Cerebellar cortex (tissue), 1 donor: ENCODE results near the gene TRMT2A.

Source experiments
- DNase-seq: peaks from one replicate; pipeline ENCODE4 v3.0.0-alpha.2; 2015; ENCODE audit warnings: low spot score

Gene TRMT2A

DNA sequence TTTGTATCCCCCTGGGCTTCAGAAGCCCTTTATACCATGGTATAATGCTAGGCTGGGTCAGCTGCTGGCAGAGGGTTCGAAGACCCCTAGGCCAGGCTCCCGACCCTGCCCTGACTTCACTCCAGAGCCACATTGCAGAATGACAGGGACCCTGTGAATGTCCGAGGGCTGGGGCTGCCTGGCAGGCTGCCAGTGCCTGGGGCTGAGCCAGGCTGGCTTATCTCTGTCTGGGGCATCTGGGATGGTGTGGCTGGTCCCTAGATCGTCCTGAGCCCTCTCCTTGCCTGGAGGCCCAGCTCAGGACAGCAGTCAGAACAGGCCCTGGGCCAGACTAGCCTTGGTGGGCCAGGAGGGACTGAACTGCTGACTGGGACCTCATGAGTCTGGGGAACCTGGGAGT, 18.2 kb upstream of the TRMT2A start:
- no peak for DNase-seq

DNA sequence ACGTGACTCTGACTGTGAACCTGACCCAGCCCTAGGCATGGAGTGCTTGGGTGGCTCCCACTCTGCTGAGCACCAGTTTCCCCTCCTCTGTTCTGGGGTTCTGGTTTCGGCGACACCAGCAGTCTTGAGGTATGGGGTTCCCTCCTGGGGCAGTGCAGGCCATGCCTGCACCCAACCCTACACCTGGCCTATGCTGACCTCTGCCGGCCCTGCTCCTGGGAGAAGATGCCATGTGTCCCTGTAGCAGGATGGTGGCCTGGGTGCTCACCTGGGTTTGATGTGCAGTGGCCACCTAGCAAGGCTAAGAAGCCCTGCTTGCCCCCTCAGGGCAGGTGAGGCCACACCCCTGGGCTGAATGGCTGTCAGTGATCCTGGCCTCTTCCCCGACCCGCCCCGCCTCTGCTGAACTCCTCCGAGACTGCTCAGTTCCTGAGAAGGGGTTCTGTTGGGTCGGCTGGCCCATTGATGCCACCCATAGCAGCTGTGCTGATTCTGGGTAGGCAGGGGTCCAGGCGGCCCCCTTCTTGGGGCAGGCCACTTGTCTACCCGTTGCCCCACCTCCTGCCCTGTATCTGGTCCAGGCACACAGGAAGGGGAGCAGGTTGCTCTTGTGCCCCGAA, 17.0 kb upstream of the TRMT2A start:
- DNase-seq, result no peak

DNA sequence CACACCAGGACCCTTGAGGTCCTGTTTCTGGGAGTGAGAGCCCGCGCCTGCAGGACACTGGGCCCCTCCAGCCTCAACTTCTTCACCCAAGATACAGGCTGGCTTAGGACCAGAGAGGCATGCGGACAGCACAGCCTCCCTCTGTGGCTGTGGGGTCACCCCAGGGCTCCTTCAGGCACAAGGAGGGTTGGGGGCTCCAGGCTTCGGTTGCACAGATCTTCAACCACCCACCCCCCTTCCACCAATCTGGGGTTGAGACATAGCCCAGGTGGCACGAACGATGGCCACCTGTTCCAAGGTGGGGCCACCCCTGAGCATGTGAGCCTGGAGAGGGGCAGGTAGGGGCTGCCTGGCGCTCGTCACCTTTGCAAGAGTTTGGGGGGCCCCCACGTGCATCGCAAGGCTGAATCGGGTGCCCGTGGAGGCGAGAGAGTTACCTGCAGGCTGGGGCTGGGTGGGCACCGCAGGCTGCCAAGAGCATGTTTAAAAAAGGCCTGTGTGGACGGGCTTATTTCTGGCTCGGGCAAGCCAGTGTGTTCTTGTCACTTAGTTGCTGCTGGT, 15.7 kb upstream of the TRMT2A start:
- no peak for DNase-seq

DNA sequence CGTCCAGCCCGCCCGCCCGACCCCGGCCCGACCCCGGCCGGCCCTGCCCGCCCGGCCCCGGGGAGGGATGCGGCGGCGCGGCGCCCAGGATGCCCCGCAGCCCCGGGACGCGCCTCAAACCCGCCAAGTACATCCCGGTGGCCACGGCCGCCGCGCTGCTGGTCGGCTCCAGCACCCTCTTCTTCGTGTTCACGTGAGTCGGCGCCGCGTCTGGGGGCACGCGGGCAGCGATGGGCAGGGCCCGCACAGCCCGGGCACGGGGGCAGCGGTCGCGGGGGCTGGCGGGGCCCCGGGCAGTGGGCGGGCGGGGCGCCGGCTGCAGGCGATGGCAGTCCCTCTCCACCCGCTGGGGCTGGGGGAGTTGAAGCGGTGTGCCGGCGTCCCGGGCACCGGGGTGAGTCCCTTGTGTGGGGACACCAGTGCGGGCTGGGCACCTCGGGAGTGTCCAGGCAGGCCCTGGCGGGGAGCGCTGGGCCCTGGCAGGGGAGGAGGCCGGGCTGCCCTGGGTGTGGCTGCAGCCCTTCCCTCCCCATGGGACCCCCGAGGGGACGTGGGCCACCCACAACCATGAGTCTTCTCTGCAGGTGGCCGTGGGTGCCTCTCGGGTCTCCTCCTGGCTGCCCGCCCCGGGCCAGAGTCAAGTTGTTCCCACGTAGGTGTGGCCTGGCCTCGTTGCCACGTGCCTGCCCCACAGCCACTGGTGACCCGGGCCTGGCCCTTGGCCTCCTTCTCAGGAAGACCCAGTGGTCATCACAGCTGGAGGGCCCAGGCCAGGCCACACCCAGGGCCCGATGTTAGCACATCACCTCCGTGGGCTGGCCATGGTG, 15.0 kb upstream of the TRMT2A start:
- DNase-seq, result no peak

DNA sequence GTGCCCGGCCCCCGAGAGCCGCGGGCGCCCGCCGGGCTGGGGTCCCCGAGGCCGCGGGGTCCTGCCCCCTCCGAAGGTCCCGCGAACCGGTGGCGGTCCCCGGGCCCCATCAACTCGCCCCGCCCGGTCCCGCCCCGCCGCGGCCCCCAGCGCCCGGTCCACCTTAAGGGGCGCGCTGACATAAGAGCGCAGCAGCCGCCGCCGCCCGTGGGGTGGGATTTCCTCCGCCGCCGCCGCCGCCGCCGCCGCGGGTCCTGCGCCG, 14.5 kb upstream of the TRMT2A start, which contains the start of gene ZDHHC8:
TSS of gene ZDHHC8 (plus strand) at position 208 of the 262 bp plus-strand sequence. CDS start 144 bp downstream, outside the sequence.
- no peak for DNase-seq

DNA sequence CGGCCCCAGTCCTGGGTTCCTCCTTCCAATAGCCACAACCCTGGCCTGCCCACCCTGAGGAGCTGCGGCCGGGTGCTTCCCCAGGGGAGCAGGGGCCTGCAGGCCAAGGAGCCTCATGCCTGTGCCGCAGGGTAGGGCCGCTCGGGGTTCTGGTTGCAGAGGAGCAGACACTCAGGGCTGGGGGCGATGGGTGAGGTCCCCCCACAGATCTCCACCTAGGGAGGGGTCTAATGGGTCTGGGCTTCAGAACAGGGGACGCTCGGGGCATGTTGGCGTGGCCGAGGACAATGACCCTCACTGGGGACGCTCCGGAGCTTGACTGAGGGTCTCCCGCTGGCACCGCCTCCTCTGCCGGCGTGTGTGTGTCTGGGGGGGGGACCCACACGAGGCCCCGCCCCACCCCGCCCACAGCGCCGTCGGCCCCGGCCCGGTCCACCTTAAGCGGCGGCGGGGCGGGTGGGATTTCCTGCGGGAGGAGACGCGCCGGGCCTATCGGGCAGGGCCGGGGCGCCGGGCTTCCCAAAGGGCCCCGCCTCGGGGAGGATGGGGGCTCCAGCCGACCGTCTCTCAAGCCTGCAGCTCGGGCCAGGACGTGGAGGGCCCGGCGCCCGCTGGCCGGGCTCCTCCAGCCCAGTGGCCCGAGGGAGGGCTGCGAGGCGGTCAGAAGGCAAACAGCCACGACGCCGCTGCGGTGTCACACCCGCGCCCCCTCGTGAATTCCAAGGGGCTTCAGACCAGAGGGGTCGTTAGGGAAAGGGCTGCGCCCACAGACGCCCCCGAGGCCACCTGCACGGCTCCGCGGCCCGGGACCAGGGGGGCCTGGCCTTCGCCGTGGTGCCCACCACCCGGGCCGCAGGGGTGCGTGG, 13.9 kb upstream of the TRMT2A start:
- DNase-seq, result peak; percentile 84

DNA sequence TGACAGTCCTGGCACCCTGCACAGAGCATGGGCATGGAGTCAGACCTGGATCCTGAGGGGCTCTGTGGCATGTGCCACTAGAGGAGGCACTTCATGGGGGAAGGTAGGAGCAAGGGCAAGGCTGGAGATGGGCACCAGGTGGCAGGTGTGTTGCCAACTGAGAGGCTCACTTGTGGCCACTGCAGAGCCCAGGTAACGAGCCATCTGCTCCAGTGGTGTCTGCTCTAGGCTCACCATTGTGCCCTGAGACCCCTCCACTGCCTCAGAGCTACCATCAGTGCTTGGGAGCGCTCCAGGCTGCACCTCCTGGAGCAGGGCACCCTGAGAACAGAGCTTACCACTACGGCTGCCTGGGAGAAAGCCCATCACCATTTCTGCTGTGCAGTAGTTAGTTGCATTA, 13.3 kb upstream of the TRMT2A start:
- no peak for DNase-seq

DNA sequence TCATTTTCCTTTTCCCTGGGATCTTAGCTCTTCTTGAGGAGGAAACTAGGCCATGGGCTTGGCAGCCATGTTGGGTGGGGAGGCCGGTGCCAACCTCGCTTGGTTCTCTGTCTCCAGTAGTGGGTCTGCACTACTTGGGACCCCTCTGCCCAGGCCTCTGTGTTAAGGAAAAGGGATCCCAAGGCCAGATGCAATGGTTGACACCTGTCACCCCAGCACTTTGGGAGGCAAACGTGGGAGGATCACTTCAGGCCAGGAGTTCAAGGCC, 12.7 kb upstream of the TRMT2A start:
- DNase-seq, result no peak

DNA sequence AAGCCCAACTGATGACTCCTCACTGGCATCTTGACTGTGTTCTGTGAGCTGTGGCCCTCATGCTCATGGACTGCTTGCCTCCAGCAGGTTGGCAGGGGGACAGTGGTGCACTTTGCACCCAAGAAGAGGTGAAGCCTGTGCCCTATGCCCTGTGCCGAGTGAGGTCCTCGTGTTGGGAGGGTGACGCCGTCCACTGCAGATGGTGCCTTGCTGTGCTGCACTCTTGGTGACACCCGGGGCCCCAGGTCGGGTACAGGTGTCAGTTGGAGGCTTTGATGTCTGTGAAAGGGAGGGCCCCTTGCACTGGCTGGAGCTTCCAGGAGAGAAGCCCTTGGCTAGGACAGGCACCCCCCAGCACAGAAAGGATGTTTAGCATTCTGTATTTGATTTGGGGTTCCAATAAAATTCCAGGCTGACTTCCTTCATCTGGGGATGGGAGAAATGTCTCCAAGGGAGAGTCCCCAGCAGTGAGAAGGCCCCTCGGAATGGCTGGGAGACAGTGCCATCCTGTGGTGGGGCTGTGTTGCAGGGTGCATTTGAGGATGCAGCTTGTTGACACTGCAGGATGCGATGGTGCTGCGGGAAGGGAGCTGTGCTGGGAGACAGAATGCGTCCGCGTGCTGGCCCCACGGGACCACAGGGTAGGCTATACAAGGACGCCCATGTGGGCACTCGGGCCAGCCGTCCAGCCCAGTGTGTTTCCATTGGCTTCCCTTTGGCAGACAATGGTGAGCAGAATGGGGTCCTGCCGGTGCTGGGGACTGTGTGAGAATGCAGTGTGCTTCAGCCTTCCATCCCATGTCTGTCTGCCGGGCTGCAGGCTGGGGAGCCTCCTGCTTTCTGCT, 12.1 kb upstream of the TRMT2A start:
- DNase-seq, result peak; percentile 79

DNA sequence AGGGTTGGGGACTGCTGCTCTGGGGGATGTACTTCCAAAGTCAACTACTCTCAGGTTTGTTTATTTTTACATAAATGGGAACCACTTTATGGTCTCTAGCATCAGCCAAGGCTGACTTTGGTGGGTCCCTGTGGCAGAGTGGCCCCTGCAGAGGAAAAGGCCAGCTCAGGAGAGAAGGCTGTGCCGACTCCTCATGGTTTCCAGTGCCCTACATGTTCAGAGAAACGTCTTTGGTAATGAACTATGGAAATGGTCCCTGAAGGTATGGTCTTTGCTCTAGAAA, 11.5 kb upstream of the TRMT2A start:
- no peak for DNase-seq

DNA sequence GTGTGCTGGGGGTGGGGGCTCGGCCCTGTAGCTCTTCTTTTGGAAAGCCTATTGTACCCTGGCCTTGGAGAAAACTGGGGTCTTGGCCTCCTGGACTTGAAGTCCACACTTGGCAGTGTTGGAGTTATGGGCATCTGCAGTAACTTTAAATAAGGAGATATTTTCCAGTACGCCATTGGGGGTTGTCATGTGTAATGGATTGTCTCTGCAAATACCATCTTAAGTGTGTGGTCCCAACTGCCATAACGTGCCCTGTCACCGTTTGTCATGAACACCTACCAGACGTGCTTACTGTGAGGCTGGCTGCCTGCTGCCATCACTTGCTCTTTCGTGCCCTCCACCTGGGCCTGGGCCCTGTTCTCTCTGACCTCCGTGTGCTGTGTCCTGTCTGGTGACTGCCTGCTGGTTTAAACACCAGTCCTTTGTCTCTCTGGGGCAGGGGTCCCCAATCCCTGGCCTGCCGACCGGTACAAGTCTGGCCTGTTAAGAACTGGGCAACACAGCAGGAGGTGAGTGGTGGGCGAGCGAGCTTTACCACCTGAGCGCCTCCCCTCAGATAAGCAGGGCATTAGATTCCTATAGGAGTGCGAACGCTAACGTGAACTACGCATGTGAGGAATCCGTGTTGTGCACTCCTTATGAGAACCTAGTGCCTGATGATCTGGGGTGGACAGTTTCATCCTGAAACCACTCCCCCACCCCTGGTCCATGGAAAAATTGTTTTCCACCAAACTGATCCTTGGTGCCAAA, 11.0 kb upstream of the TRMT2A start:
- no peak for DNase-seq

DNA sequence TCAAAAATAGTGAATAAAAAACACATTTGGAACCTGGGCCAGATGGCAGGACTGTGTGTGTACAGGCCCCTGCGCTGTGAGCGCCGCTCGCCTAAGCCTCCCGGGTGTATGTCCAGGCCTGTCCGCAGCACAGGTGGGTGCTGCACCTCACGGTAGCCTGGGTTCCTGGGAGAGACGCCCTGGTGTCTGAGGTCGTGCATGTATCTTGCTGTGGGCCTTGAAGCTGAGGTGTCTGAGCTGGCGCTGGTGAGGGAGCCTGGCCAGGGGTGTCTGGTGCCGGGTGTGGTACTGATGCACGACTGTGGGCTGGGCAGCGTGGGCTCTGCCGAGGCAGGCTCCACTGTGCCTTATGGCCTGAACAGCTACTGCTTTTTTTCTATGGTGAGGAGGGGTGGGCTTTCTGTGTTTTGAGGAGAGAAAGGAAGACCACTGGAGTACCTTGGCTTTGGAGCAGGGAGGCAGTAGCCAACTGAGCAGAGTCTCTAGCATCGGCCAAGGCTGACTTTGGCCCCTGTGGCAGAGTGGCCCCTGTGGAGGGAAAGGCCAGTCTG, 10.4 kb upstream of the TRMT2A start:
- no peak for DNase-seq

DNA sequence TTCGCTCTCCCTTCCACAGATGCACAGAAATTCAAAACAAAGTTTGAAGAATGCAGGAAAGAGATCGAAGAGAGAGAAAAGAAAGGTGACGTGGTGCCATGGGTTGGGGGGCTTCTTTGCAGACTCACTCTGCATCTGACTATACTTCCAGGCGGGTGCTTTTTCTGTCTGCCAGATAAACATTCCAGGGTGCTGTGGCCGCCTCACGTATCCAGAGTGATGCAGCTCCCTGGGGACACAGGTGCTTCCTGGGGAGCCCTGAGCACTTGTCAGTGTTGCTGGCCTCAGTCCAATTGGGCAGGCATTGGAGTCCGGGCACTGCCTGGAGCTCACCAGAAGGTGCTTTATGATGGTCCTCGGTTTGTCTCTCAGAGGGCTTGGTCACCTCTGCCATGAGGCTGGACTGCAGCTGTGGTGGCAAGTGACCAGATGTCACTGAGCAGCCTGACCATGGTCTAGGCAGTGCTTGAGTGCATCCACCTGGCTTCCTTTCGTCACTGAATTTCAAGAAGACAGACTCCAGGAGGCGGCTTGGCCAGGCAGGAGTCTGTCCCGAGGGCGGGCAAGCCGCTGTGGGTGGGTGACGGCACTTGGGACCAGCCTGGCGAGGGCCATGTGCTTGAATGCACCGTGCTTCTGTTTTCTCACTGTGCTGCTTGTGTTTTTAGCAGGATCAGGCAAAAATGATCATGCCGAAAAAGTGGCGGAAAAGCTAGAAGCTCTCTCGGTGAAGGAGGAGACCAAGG, 9.4 kb upstream of the TRMT2A start:
- no peak for DNase-seq

DNA sequence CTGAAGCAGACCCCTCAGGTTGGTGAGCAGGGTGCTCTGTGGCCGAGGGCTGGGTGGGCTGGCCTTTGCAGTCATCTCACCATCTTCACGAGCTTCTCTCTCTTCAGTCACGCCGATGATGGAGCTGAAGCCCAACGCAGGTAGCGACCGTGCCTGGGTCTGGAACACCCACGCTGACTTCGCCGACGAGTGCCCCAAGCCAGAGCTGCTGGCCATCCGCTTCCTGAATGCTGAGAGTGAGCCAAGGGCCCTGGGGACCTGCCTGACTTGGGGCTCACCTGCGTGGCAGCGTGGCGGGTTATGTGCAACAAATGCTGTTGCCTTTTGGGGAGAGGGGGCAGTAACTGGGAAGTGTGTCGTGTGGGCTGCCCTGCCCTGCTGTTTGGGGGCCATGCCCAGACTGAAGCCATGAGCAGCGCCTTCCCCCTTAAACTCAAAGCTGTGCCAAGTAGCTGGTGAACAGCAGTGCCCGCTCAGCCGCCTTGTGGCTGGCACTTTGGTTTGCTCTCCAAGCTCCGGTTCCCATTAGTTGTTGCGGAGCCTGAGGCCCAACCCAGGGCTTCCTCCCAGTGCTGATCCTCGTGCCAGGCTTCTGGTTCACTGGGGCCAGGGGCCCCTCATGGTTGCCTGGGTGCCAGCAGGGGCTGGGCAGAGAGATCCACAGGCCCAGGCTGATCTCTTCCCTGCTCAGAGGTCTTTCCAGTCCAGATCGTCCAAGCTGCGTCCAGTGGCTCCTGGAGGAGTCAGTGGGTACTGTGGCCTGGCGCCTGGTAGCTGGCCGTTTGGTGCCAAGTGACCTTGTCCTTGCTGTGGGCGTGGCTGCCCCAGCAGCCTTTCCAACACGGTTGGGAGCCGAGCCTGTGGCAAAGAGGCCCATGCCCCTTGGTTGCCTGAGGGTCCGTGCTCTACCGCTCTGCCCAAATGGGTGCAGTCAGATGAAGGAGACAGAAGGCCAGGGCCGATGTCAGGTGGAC, 8.5 kb upstream of the TRMT2A start:
- DNase-seq, result no peak

DNA sequence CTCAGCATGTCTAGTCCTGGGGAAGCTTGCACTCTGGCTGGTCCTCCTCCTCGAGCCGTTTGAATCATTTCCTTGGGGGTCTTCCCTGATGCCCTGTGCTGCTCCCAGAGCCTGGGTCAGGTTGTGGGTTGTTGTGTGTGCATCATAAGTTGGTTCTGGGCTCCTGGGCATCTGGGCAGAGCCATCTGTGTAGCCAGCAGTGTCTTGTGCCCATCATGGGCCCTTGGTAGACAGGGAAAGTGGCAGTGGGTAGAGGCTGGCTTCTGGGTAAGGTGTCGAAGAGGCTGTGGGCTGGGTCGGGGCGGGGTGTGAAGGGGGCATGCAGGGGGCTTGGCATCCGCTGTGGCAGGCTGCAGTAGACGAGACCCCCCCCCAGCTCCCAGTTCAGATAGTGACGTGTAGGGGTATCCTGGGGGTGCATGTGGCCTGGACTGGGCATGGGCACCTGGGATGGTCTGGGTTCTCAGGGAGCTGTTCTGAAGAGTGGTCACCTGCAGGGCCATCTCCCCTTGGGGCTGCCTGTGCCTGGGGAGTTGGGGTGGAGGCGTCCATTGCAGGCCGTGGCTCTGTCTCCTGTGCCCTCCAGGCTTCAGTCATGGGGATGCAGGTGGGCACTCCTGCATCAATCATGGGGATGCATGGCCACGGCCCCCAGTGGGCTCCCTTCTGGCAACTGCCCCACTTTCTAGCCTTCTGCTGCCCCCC, 7.2 kb upstream of the TRMT2A start:
- DNase-seq, result no peak

DNA sequence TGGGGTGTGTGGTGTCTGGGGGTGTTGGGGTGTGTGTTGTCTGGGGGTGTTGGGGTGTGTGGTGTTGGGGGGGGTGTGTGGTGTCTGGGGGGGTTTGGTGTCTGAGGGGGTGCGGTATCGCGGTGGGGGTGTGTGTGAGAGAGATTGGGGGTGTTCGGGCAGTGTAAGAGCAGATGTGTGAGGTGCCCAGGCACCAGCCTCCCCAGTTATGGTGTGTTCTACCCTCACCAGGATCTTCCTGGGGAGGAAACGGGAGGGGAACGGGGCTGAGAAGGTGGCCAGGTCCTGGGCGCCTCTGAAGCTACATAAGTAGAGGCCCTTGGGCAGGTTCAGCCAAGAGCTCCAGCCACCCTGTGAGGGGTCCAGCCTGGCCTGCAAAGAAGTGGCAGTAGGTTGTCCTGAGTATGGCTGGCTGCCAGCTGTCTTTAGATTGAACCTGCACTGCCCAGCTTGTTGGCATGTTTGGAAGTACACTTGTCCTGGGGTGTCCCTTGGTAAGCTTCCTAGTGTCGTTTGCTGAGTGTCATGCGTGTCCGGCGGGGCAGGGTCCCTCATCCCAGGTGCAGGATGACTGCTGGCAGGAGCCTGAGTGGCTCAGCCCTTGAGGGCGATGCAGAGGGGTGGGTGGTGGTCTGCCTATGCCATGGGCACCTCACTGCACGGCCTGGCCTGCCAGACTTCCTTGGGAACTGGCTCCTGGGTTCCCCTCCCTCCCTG, 6.5 kb upstream of the TRMT2A start:
- DNase-seq, result no peak

DNA sequence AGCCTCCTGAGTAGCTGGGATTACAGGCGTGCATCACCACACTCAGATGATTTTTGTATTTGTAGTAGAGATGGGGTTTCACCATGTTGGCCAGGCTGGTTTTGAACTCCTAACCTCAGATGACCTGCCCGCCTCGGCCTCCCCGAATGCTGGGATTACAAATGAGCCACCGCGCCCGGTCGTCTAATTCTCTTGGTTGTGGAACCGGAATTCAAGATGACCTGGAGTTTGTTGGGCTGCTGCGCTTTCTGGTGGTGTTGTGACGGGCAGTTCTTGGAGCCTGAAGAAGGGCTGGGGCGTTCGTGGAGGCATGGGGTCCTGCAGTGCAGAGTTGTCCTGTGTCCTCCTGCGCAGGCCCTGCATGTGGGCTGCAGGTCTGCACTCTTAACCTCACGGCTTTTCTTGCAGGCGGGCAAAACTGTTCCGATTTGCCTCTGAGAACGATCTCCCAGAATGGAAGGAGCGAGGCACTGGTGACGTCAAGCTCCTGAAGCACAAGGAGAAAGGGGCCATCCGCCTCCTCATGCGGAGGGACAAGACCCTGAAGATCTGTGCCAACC, 4.9 kb upstream of the TRMT2A start:
- no peak for DNase-seq
